Lung (tissue), 12 donors: ENCODE data around the gene CDNF. TPM values are rescaled to one million over a fixed set of nuclear protein-coding genes. Genes with fewer than 3 reads are reported as not detected.

Source experiments
- ATAC-seq: fragments of 200-7000 bp; cut with Tn5 transposase; one replicate; pipeline ENCODE4 v1.9.1; 2020; ENCODE audit warnings: moderate number of reproducible peaks; ENCODE audit not compliant: insufficient read depth, low FRiP score
- DNase-seq, 3 donors: peaks; one replicate each; pipeline ENCODE4 v3.0.0-alpha.2; 2013 to 2017
- H3K27ac ChIP-seq, 2 donors: one replicate each; pipeline ENCODE4 v1.5.1; 2013; ENCODE audit warnings: mild to moderate bottlenecking in 2 of 2, moderate library complexity in 2 of 2, control low read depth in 1 of 2, inconsistent platforms in 1 of 2, low read depth in 1 of 2, low read length in 1 of 2
- H3K27me3 ChIP-seq, 3 donors: one replicate each; pipeline ENCODE4 v1.5.1; 2013; ENCODE audit warnings: low read length in 2 of 3; ENCODE audit not compliant: control insufficient read depth in 3 of 3, insufficient read depth in 3 of 3
- H3K36me3 ChIP-seq, 4 donors: one replicate each; pipeline ENCODE4 v1.5.1; 2013; ENCODE audit warnings: low read length in 4 of 4, mild to moderate bottlenecking in 1 of 4, moderate library complexity in 1 of 4; ENCODE audit not compliant: control insufficient read depth in 4 of 4, insufficient read depth in 4 of 4
- H3K4me1 ChIP-seq, 5 donors: one replicate each; pipeline ENCODE4 v1.5.1; 2013; ENCODE audit warnings: low read length in 5 of 5, mild to moderate bottlenecking in 2 of 5, moderate library complexity in 1 of 5; ENCODE audit not compliant: control insufficient read depth in 5 of 5, insufficient read depth in 5 of 5
- H3K4me3 ChIP-seq: one replicate; pipeline ENCODE4 v1.5.1; 2013; ENCODE audit warnings: mild to moderate bottlenecking, control low read depth, moderate library complexity
- H3K9ac ChIP-seq, 2 donors: one replicate each; pipeline ENCODE4 v1.5.1; 2013; ENCODE audit warnings: low read length in 2 of 2, control low read depth in 1 of 2; ENCODE audit not compliant: insufficient read depth in 1 of 2
- H3K9me3 ChIP-seq, 4 donors: one replicate each; pipeline ENCODE4 v1.5.1; 2013; ENCODE audit warnings: low read length in 3 of 4, mild to moderate bottlenecking in 1 of 4, moderate library complexity in 1 of 4; ENCODE audit not compliant: control insufficient read depth in 4 of 4, insufficient read depth in 3 of 4
- CTCF ChIP-seq: IDR thresholded peaks from 2 replicates; pipeline ENCODE4 v1.5.1; 2012; ENCODE audit warnings: mild to moderate bottlenecking; ENCODE audit errors: control extremely low read depth, extremely low read depth
- WGBS, 2 donors: extraction: QIAGEN DNeasy Blood & Tissue Kit; methylation state at CpG; one replicate each; pipeline ENCODE4 v1.1.7; 2013; 5-methylcytosine and 5-hydroxymethylcytosine counted together
- polyA plus RNA-seq, 2 donors: library from polyadenylated mRNA; stranded (reverse); fragments of 200-250 nt; gene quantifications; one replicate each; pipeline ENCODE4 v1.2.1, GENCODE V29; 2013
- total RNA-seq, 2 donors: library from RNA; depleted of rRNA in 1 of 2; stranded (reverse); fragments of >200 nt in 1 of 2; gene quantifications; one replicate each; pipeline ENCODE4 v1.2.1, GENCODE V29; 2014 to 2021
- donor health status: control.
- donor health status: control.
- donor health status: Bipolar disorder and iron deficiency.
- donor health status: healthy.
- donor health status: DM: yes; HTN: yes; CAD: no.

The CDNF gene
- total and polyA plus RNA-seq, 4 donors: 0.60 to 3.1 (median 1.9) TPM

GRCh38 chr10:14773551-14774213 is 64.2 kb downstream of the CDNF start:
- no peaks in the 10 kb centered on the region for H3K27me3 ChIP-seq
- no peak overlapping the region for H3K4me3 ChIP-seq
- H3K9me3 ChIP-seq: no peaks in the 10 kb centered on the region
- no peaks in the 10 kb centered on the region for H3K36me3 ChIP-seq
- H3K27ac ChIP-seq: no peak overlapping the region
- TF ChIP-seq CTCF: no peak
- ATAC-seq: no peak
- 85 to 89% methylated on average over 10 of the region's 10 CpGs for WGBS, 2 donors
- peak in 2 of 3 donors; percentile 19 to 23 for DNase-seq
- no peak overlapping the region for H3K9ac ChIP-seq
- peaks cover 0 to 6% (median 2%) of the 10 kb centered on the region in 5 donors for H3K4me1 ChIP-seq

DNA sequence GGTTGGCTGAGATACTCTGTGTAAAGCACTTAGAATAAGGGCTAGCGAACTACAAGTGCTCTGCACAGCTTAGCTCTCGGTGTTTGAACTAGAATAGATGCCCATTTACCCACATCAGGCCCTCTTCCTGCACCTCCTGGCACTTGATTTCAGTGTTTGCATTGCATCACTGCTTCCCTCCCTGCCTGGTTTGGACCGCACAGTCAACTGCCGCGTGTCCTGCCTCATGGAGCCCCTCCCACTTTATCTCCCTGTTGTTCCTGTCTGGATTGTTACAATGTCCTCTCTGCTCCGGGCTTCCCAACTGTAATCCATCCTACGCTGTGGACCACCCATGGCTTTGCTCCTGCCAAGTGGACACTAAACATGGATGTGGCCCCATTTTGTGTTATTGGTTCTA is 65.4 kb downstream of the CDNF start:
- Histone ChIP-seq H3K9ac (no peak overlapping the region), H3K4me3 (no peak overlapping the region), H3K27ac (no peak overlapping the region), H3K4me1 (no peaks in the 10 kb centered on the region), H3K9me3 (no peaks in the 10 kb centered on the region), H3K27me3 (no peaks in the 10 kb centered on the region), H3K36me3 (no peaks in the 10 kb centered on the region)
- ATAC-seq (no peak), DNase-seq (peak in 1 of 3 donors; percentile 37)
- 39 to 54% methylated on average over 7 of the region's 7 CpGs for WGBS, 2 donors
- TF ChIP-seq CTCF: no peak

- WGBS, 2 donors: 89 to 96% methylated on average over 2 of the region's 2 CpGs
Observed at GRCh38 chr10:14770927-14771326, 66.9 kb downstream of the CDNF start.

More at GRCh38 chr10:14770927-14771326, 66.9 kb downstream of the CDNF start:
- no peak overlapping the region for H3K27ac ChIP-seq
- no peak for TF ChIP-seq CTCF
- H3K9ac ChIP-seq: no peak overlapping the region
- DNase-seq: peak in 1 of 3 donors; percentile 13
- H3K36me3 ChIP-seq: no peaks in the 10 kb centered on the region
- H3K9me3 ChIP-seq: no peaks in the 10 kb centered on the region
- no peaks in the 10 kb centered on the region for H3K4me1 ChIP-seq
- no peak overlapping the region for H3K4me3 ChIP-seq
- H3K27me3 ChIP-seq: no peaks in the 10 kb centered on the region
- no peak for ATAC-seq

Other genes starting within 250 kb of the CDNF start
- 10 to 100 TPM; 80.7 to 85.4 TPM for gene FAM107B, start 63.1 kb downstream of the CDNF start, total RNA-seq
- gene FAM107B, start 63.1 kb downstream of the CDNF start, polyA plus RNA-seq: 10 to 100 TPM; 38.4 to 57.1 TPM
- 10 to 100 TPM; 11.1 to 13.6 TPM for gene HSPA14, start 269 bp upstream of the CDNF start, total RNA-seq
- gene HSPA14, start 269 bp upstream of the CDNF start, polyA plus RNA-seq: 10 to 100 TPM; 11.5 to 12.5 TPM
- 10 to 100 TPM in 1 of 2 donors, 1 to 10 TPM in 1; 9.4 to 17.2 TPM for gene MSANTD7, start 269 bp upstream of the CDNF start, total RNA-seq
- 1 to 10 TPM; 2.2 to 4.8 TPM for gene MSANTD7, start 269 bp upstream of the CDNF start, polyA plus RNA-seq
- 1 to 10 TPM; 6.9 to 7.7 TPM for gene SUV39H2, start 40.8 kb upstream of the CDNF start, total RNA-seq
- 1 to 10 TPM; 2.6 to 3.8 TPM for gene SUV39H2, start 40.8 kb upstream of the CDNF start, polyA plus RNA-seq
- gene DCLRE1C, start 116.1 kb upstream of the CDNF start, total RNA-seq: 10 to 100 TPM in 1 of 2 donors, 1 to 10 TPM in 1; 9.9 to 14.9 TPM
- 1 to 10 TPM; 3.0 to 5.5 TPM for gene DCLRE1C, start 116.1 kb upstream of the CDNF start, polyA plus RNA-seq
- gene MEIG1, start 121.4 kb upstream of the CDNF start, total RNA-seq: 1 to 10 TPM; 1.2 to 3.5 TPM
- 1 to 10 TPM; 1.0 to 1.5 TPM for gene MEIG1, start 121.4 kb upstream of the CDNF start, polyA plus RNA-seq
- gene OLAH, start 205.9 kb upstream of the CDNF start, total RNA-seq: 1 to 10 TPM in 1 of 2 donors, not detected in 1; 4.6 TPM
- gene OLAH, start 205.9 kb upstream of the CDNF start, polyA plus RNA-seq: 10 to 100 TPM in 1 of 2 donors, under 1 TPM in 1; 0.49 to 20.6 TPM